HG03135 (cell line): ENCODE results near the gene C14orf93.

Experiments used
- ATAC-seq: cut with Tn5 transposase; IDR thresholded peaks from one replicate; pipeline ENCODE4 v1.9.1; 2021; ENCODE audit warnings: mild to moderate bottlenecking, moderate library complexity; ENCODE audit not compliant: unreplicated experiment

The C14orf93 gene

DNA sequence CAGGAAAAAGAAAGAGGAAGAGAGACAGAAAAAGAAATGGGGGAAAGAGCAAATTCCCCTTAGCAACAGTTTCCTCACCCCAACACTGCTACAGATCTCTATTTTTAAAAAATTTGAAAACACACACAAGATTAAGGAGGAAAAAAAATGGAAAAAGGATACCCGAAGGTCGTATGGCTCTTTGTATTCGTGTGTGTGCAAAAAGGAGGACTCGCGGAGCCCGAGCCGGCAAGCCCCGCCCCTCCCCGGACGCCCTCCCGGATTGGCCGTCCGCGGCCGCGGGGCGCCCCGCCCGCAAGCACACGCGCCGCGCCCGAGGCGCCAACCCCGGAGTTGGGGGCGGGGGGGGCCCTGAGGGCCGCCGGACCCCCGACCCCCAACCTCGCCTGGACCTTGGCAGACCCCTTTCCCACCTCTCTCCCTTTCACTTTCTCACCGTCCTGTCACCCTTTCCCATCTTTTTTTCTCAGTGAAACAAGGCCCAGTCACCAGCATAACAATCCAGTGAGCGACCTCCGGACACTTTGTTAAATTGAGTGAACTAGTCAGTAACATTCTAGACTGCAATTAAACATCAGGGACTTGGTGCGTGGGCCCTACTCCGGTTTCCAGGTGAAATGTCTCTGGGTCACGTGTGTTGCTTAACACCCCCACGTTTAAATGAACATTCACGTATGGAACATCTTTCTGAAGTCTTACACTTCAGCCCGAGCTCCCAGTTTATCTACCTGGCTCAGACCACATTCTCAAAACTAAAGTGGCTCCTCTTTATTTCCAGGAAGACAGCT, at the start of gene C14orf93:
TSS of gene C14orf93 (minus strand) at position 205 of the 788 bp plus-strand sequence. CDS start 11,120 bp downstream, outside the sequence.
- ATAC-seq: no peak

DNA sequence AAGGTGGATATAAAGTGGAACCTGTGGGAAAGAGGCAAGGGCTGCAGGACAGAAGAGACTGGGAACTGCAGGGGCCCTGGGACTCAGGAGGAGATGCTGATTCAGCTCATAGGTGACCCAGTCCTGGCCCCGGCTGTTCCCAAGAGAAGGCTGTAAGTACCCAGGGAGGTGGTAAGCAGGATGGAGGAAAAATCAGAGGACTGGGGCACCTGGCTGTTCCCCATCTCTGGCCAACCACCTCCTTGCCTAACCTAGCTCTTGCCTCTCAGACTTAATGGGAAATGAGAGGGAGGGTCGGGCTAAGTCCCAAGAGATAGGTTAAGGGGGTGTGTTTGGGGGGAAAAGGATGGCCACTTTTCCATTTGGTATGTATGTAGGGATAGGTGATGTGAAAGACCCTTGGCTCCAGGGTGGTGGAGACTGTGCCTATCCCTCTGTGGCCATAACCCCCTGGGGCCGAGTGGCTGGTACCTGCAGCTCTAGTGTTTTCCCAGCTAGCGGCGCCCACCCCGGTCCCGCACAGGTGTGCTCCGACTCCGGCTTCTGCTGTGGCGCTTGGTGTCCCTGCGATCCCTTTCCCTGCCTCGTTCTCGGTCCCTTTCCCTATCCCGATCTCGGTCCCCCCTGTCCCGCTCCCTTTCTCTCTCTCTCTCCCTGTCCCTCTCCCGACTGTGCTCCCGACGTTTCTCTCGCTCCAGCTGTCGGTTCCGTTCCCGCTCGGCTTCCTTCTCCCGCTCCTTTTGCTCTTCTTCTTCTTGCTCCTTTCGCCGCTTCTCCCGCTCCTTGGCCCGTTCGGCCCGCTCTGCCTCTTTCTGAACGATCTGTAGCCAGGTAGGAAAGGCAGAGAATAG, 48.9 kb upstream of the C14orf93 start:
- ATAC-seq: no peak

GRCh38 chr14:23057757-23058653, 48.1 kb upstream of the C14orf93 start:
- ATAC-seq: peak; percentile 63

DNA sequence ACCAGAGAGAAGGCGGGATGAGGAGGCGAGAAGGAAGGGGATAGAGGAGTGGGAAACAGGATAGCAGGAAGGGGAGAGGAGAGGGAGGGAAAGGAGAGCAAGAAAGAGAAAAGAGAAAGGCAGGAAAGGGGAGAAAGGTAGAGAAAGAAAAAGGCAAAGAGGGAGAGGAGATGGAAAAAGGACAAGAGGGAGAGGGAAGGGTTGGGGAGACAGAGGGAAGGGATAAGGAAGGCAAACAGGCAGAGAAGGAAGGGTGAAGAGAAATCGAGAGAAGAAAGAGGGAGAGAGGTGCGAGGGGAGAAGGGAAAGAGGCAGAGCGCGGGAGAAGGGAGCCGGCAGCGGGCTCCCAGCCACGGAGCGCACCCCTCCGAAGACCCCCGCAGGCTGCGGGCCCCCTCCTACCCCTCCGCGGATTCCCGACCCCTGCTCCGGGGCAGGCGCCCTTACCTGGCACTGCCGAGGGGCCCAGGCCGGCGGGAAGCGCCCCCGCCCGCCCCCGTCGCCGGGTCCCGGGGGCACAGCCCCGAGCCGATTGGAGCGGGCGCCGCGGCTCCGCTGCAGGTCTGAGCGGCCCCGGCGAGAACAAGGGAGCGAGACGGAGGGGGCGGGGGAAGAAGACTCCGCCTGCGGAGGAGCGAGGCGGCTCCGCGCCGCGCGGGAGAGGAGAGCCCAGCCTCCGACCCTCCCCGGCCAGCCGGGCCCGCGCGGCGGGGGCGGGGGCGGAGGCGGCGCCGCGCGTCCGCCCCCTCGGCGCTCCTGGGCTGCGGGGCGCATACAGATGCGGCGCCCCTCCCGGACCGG, 47.2 kb upstream of the C14orf93 start, which contains the start of gene CDH24:
TSS of gene CDH24 (minus strand) at position 565 of the 801 bp plus-strand sequence. CDS start 1,787 bp downstream, outside the sequence.
- ATAC-seq: peak; percentile 42

DNA sequence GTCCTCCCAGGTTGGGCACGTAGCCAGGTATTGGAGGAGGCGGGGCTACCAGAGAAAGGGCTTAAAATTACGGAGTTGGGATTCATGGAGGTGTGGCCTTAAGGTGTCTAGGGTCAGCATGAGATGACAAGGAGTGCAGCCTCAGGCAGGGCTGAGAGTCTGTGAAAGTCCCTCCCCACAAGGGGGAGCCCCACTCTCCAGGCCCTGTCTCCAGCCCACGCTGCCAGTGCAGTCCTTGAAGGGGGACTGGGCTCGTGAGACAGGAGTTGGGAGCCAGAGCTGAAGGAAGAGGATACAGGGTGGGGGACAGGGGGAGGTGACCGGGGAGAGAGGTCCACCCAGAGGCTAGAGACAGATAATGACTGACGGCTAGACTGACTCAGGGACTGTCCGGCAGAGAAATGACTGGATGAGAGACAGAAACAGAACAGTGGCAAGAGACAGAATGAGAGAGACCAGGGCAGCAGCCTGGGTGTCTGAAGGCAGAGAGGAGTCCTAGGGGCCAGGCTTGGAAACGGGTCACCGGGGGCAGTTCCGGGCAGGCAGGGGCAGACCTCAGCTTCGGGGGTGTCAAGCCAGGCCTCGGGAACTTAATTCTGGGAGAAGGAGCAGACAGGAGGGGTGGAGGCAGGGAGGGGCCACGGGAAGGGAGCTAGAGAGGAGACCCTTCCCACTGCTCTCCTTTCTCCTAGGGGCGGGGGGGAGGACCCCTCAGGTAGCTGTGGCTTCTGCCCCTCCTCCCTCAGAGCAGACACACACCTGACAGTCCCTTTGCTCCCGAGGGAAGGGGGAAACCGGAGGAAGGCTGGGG, 46.4 kb upstream of the C14orf93 start:
- ATAC-seq: peak; percentile 47

DNA sequence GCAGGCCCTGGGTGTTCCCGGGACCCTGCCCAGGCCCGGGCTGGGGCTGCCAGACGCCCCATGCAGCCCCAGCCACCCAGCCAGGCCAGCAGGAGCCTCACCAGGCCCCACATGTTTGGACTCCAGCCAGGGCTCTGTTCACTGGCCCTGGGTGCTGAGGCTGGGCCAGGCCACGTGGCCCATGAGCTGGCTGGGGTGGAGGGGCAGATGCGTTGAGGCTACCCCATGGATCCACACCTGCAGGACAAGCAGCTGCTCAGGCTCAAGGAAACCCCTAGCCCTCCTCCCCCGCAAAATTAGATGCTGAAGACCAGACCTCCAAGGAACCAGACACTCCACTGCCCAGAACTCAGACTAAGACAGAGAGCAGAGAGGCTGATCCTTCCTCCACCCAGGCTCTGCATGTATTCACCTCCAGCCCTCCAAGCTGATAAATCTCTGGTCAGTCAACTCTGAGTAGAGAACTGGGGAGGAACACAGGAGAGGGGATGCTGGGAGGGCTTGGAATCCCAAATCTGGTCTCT, 45.7 kb upstream of the C14orf93 start:
- ATAC-seq: no peak

DNA sequence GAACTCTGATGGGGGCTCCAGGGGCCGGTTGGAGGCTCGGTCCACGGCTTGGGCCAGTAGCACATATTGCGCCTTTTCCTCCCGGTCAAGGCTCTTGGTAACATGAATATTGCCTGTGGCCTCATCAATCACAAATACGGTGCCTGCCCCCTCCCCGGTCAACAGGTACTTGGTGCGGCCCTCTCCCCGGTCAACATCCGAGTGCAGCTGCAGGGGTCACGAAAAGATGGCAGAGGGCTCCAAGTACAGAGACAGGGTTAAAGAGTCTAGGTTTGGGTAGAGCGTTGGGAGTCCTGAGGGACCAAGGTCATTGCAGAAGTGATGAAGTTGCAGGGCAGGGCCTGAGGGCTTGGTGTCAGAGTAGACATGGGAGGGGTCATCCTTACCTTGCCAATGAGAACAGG, 45.2 kb upstream of the C14orf93 start:
- no peak for ATAC-seq

- no peak for ATAC-seq
These were observed 44.3 kb upstream of the C14orf93 start for GRCh38 chr14:23054000-23054811.

DNA sequence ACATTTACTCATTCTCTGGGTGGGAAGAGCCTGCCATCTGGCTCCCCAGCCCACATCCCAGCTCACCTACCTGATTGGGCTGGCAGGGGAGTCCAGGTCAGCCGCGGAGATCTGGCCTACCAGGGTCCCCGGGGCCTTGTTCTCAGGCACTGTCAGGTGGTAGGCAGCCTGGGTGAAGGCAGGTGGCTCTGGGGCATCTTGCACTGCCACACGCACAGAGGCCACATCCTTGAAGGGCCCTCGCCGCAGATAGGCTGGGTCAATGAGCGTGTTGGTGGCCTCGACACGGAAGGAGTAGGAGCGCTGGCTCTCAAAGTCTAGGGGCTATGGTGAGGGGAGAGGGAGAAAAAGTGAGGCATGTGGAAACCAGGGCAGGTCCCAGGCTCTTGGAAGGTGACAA, 43.5 kb upstream of the C14orf93 start:
- no peak for ATAC-seq

DNA sequence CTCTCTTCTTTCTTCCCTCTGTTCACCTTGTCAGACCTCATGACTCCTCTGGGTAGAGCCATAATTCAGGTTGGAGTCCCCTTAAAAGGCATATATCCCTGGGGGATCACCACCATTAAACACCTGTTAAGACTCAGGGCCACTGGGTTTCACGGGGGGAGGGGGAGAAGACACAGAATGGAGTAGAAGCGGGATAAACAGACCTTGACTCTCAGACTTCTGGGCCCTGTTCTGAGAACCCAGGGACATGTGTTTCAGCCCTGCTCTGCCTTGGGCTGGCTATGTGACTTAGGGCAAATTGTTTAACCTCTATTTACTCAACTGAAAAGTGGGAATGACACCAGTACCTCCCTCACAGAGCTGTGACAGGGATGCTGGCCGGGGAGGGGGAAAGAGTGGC, 42.7 kb upstream of the C14orf93 start:
- no peak for ATAC-seq

GRCh38 chr14:23052182-23052623, 42.3 kb upstream of the C14orf93 start:
- no peak for ATAC-seq

- ATAC-seq: no peak
These were observed 41.5 kb upstream of the C14orf93 start for GRCh38 chr14:23051141-23052057.

DNA sequence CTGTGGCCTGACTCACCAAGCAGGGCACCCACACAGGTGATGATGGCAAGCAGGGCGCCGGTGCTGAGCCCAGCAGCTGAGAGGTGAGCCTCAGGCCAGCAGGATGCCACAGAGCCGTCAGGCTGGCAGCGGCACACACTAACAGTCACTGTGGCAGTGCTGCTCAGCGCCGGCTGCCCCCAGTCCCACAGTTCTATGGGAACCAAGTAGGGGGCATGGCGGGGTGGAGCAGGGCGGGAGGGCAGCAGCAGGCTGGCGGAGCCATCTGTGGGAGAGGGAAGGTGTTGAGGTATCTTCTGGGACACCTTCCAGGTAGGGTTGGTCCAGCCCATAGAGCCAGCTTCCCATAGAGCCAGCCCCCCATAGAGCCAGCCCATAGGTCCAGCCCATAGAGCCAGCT, 39.1 kb upstream of the C14orf93 start:
- no peak for ATAC-seq

DNA sequence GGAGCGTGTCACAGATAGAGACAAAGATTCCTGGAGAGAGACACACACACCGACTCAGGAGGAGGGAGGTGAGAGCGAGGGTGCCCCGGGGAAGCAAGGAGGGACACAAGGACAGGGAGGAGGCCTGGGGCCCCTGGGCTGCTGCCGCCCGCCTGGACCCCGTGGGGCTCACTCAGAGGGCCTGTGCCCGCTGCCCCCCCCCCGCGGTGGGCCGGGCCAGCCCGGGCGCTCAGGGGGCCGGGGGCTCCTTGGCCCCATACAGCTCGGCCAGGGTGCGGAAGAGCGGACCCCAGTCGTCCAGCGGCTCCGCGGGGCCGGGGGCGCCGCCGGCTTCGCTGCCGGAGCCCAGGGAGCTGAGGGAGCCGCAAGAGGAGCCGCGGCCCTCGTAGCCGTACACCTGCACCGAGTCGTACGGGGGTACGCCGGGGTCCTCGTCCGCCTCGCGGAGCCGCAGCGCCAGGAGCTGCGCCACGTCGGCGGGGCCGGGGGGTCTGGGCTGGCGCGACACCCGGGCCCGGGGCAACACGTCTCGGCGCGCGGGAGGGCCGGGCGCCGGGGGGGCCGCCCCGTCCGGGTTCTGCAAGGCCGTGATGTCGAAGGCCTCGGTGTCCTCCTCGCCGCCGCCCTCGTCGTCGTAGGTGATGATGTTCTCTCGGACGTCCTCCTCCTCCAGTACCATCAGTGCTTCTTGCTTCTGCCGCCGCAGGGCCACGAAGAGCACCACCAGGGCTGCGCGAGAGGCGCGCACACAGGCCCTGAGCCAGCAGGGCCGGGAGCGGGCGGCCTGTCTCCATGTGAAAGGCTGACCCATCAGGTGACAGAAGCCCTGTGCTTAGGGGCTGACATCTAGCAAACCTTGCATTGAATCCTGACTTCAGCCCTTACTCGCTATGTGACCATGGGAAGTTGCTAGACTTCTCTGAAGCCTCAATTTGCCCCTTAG, 38.1 kb upstream of the C14orf93 start:
- no peak for ATAC-seq

- no peak for ATAC-seq
These were observed 37.2 kb upstream of the C14orf93 start for GRCh38 chr14:23047034-23047634.
